Panc1 (cell line): ENCODE measurements around the gene BPIFA2. TPM values are rescaled to one million over a fixed set of nuclear protein-coding genes. Genes with fewer than 3 reads are reported as not detected.
A peak's percentile ranks its signal among the peaks of the same experiment; 100 is the strongest.

Source experiments
- ATAC-seq: fragments of 200-7000 bp; cut with Tn5 transposase; 2 replicates; pipeline ENCODE4 v1.9.1; 2020; ENCODE audit warnings: mild to moderate bottlenecking, moderate library complexity
- BruUV-seq: library from RNA; stranded (reverse); fragments of 400-500 nt; replicated peaks from 2 replicates; lab custom pipeline; 2021; lab: Mats Ljungman, UMichigan
- CTCF ChIA-PET: fragments of 300-600 bp; sonication (Branson Sonifier 250); formaldehyde crosslinking; loops from one replicate; lab custom pipeline; 2022; ENCODE audit warnings: antibody characterized with exemption; lab: Charles Lee
- POLR2A ChIA-PET: fragments of 300-600 bp; sonication (Branson Sonifier 250); formaldehyde crosslinking; loops from one replicate; lab custom pipeline; 2022; ENCODE audit warnings: antibody characterized with exemption; lab: Charles Lee
- DNase-seq: peaks from one replicate; pipeline ENCODE4 v3.0.0-alpha.2; 2010; ENCODE audit warnings: low read depth, low spot score
- H3K27ac ChIP-seq: 2 replicates; pipeline ENCODE4 v1.5.1; 2011; ENCODE audit warnings: mild to moderate bottlenecking, low read length, inconsistent platforms
- H3K27me3 ChIP-seq: fragments of 200-500 bp; sonication (Bioruptor generic); 2 replicates; pipeline ENCODE4 v1.6.0; 2014; ENCODE audit warnings: low read length, inconsistent platforms; ENCODE audit not compliant: control insufficient read depth, insufficient read depth
- H3K36me3 ChIP-seq: fragments of 200-500 bp; sonication (Bioruptor generic); 2 replicates; pipeline ENCODE4 v1.5.1; 2014; ENCODE audit warnings: inconsistent platforms, mild to moderate bottlenecking, low read length, moderate library complexity; ENCODE audit not compliant: control insufficient read depth, insufficient read depth
- H3K4me1 ChIP-seq: 2 replicates; pipeline ENCODE4 v1.5.1; 2011; ENCODE audit warnings: inconsistent platforms, mild to moderate bottlenecking, low read length, moderate library complexity; ENCODE audit not compliant: control insufficient read depth, insufficient read depth
- H3K4me3 ChIP-seq, 2 experiments: 2 replicates each; pipeline ENCODE4 v1.5.1; 2011 to 2012; ENCODE audit warnings: low read depth in 2 of 2, low read length in 2 of 2, mild to moderate bottlenecking in 2 of 2, inconsistent platforms in 1 of 2, moderate library complexity in 1 of 2
- H3K9me3 ChIP-seq: fragments of 200-500 bp; sonication (Bioruptor generic); 2 replicates; pipeline ENCODE4 v1.5.1; 2014; ENCODE audit warnings: low read depth, mild to moderate bottlenecking, inconsistent platforms, low read length, moderate library complexity; ENCODE audit not compliant: control insufficient read depth, insufficient read depth
- CTCF ChIP-seq: fragments of 450-650 bp; IDR thresholded peaks from 2 replicates; pipeline ENCODE4 v1.5.1; 2017; ENCODE audit warnings: mild to moderate bottlenecking
- POLR2AphosphoS5 ChIP-seq: IDR thresholded peaks from 2 replicates; pipeline ENCODE4 v1.6.1; 2012; ENCODE audit warnings: mild to moderate bottlenecking, low read depth, low read length, moderate library complexity
- REST ChIP-seq, 2 experiments: IDR thresholded peaks; 2 replicates each; pipeline ENCODE4 v1.6.1; 2011 to 2012; ENCODE audit warnings: low read depth in 2 of 2, control low read depth in 1 of 2, low read length in 1 of 2, mild to moderate bottlenecking in 1 of 2, moderate library complexity in 1 of 2; ENCODE audit not compliant: insufficient read depth in 1 of 2
- SIN3A ChIP-seq: IDR thresholded peaks from 2 replicates; pipeline ENCODE4 v1.6.1; 2012; ENCODE audit warnings: low read depth, mild to moderate bottlenecking, low read length, moderate library complexity, borderline replicate concordance; ENCODE audit not compliant: insufficient read depth
- TCF7L2 ChIP-seq: IDR thresholded peaks from 2 replicates; pipeline ENCODE4 v1.6.1; 2011; ENCODE audit warnings: mild to moderate bottlenecking, low read depth, low read length, inconsistent platforms
- in situ Hi-C: cut with HindIII; loops from 2 replicates; pipeline ENCODE4 v1.10.0; 2016; ENCODE audit warnings: low sequenced_read_pairs, low pct_unique_long_range_greater_than_20kb
- intact Hi-C: fragments of 100-400 bp; cut with micrococcal nuclease; formaldehyde crosslinking; loops from one replicate; pipeline ENCODE4 v1.10.0; 2022; ENCODE audit not compliant: unreplicated experiment
- total RNA-seq: library from RNA; stranded (reverse); gene quantifications from one replicate; pipeline ENCODE4 v1.2.1, GENCODE V29; 2021; ENCODE audit not compliant: unreplicated experiment

The BPIFA2 gene
- total RNA-seq, 1 experiment from 2014 or later: not detected

GRCh38 chr20:33203444-33203843, 35.5 kb downstream of the BPIFA2 start:
- CTCF ChIA-PET: no interaction called here
- ATAC-seq (no peak), DNase-seq (no peak)
- Histone ChIP-seq H3K36me3 (no peaks in the 10 kb centered on the region), H3K4me3 (no peak overlapping the region), H3K9me3 (no peaks in the 10 kb centered on the region), H3K27me3 (peaks cover 35% of the 10 kb centered on the region), H3K27ac (no peak overlapping the region), H3K4me1 (no peaks in the 10 kb centered on the region)
- no TSS peak for BruUV-seq
- POLR2A ChIA-PET: interaction anchor here (0.7 kb wide), 1 partner anchor 273 kb away, joined by 8 read pairs; no protein-coding TSS in a partner anchor
- in situ Hi-C loops (no loop called here), intact Hi-C loops (no loop called here)
- TF ChIP-seq POLR2AphosphoS5 (no peak), REST (IDR thresholded peaks at IDR 0.05; ENCODE audit: insufficient read depth in 1 of 2, low read depth in 2 of 2, low read length in 1 of 2) (no peak), CTCF (no peak), TCF7L2 (no peak), SIN3A (no peak)

GRCh38 chr20:33209789-33210188, 41.8 kb downstream of the BPIFA2 start:
- DNase-seq (no peak), ATAC-seq (peak; percentile 55; the same call in 1 of the 2 replicates)
- peaks cover 21% of the 10 kb centered on the region for H3K27me3 ChIP-seq
- POLR2A ChIA-PET: no interaction called here
- CTCF ChIA-PET: no interaction called here
- H3K27ac ChIP-seq: no peak overlapping the region
- no peaks in the 10 kb centered on the region for H3K36me3 ChIP-seq
- intact Hi-C loops: no loop called here
- H3K4me3 ChIP-seq: no peak overlapping the region
- H3K9me3 ChIP-seq: no peaks in the 10 kb centered on the region
- H3K4me1 ChIP-seq: no peaks in the 10 kb centered on the region
- BruUV-seq: no TSS peak
- in situ Hi-C loops: no loop called here
- TF ChIP-seq POLR2AphosphoS5: no peak
- TF ChIP-seq REST (IDR thresholded peaks at IDR 0.05; ENCODE audit: insufficient read depth in 1 of 2, low read depth in 2 of 2, low read length in 1 of 2): peak; percentile 98 to 99
- no peak for TF ChIP-seq CTCF
- no peak for TF ChIP-seq SIN3A
